HG02884 (cell line): ENCODE measurements around the gene FILIP1L.

Experiments used
- ATAC-seq: cut with Tn5 transposase; IDR thresholded peaks from one replicate; pipeline ENCODE4 v1.9.1; 2021; ENCODE audit warnings: mild to moderate bottlenecking, moderate library complexity; ENCODE audit not compliant: unreplicated experiment

The FILIP1L gene

GRCh38 chr3:100114413-100115030 lies at the start of gene FILIP1L:
Gene FILIP1L (minus strand): TSS chr3:100114501.
- no peak for ATAC-seq

GRCh38 chr3:100163787-100164186 lies 49.5 kb upstream of the FILIP1L start:
- ATAC-seq, result no peak

GRCh38 chr3:100160521-100160920 lies 46.2 kb upstream of the FILIP1L start:
- no peak for ATAC-seq

GRCh38 chr3:100159331-100160153 lies 45.2 kb upstream of the FILIP1L start:
- ATAC-seq, result no peak

GRCh38 chr3:100158918-100159330 lies 44.6 kb upstream of the FILIP1L start:
- ATAC-seq, result no peak

- no peak for ATAC-seq
Measured at GRCh38 chr3:100157685-100158084, 43.4 kb upstream of the FILIP1L start.

GRCh38 chr3:100155590-100155989 lies 41.3 kb upstream of the FILIP1L start:
- ATAC-seq, result no peak

GRCh38 chr3:100155128-100155527 lies 40.8 kb upstream of the FILIP1L start:
- no peak for ATAC-seq

GRCh38 chr3:100154171-100154570 lies 39.9 kb upstream of the FILIP1L start:
- ATAC-seq, result no peak

- ATAC-seq, result no peak
Measured at GRCh38 chr3:100151024-100151707, 36.9 kb upstream of the FILIP1L start.

- ATAC-seq, result no peak
Measured at GRCh38 chr3:100150473-100150872, 36.2 kb upstream of the FILIP1L start.

- no peak for ATAC-seq
Measured at GRCh38 chr3:100149713-100150415, 35.6 kb upstream of the FILIP1L start.

GRCh38 chr3:100149130-100149529 lies 34.8 kb upstream of the FILIP1L start:
- ATAC-seq, result no peak

- ATAC-seq, result peak; percentile 87
Measured at GRCh38 chr3:100144255-100144866, 30.1 kb upstream of the FILIP1L start.

- no peak for ATAC-seq
Measured at GRCh38 chr3:100141586-100141985, 27.3 kb upstream of the FILIP1L start.

GRCh38 chr3:100140976-100141375 lies 26.7 kb upstream of the FILIP1L start:
- ATAC-seq, result no peak

- no peak for ATAC-seq
Measured at GRCh38 chr3:100136921-100137320, 22.6 kb upstream of the FILIP1L start.

GRCh38 chr3:100131241-100131640 lies 16.9 kb upstream of the FILIP1L start:
- no peak for ATAC-seq

GRCh38 chr3:100129941-100130340 lies 15.6 kb upstream of the FILIP1L start:
- no peak for ATAC-seq

- ATAC-seq, result no peak
Measured at GRCh38 chr3:100128565-100128964, 14.3 kb upstream of the FILIP1L start.

GRCh38 chr3:100127792-100128191 lies 13.5 kb upstream of the FILIP1L start:
- no peak for ATAC-seq
